Lower leg skin (tissue), 4 donors: Measurements from ENCODE around the gene CIB1. TPM values are rescaled to one million over a fixed set of nuclear protein-coding genes. Genes with fewer than 3 reads are reported as not detected.
A peak's percentile ranks its signal among the peaks of the same experiment; 100 is the strongest.
"Not testable (repeated sequence)": the region's sequence is repeated elsewhere in the genome, so short reads cannot be mapped to it uniquely, and the experiment has no call there.

Source experiments
- DNase-seq, 2 donors: peaks; one replicate each; pipeline ENCODE4 v3.0.0-alpha.2; 2019; ENCODE audit warnings: low spot score in 2 of 2
- H3K4me3 ChIP-seq: fragments of 200-600 bp; sonication (generic); 2 replicates; pipeline ENCODE4 v1.5.1; 2017; ENCODE audit warnings: mild to moderate bottlenecking, low read depth; ENCODE audit not compliant: poor library complexity, severe bottlenecking
- POLR2A ChIP-seq, 2 donors: fragments of 450-650 bp; IDR thresholded peaks; one replicate each; pipeline ENCODE4 v1.6.1; 2016 to 2017; ENCODE audit warnings: antibody characterized with exemption in 2 of 2, mild to moderate bottlenecking in 1 of 2, moderate library complexity in 1 of 2
- WGBS, 2 donors: methylation state at CpG; one replicate each; pipeline ENCODE4 v1.1.5; 2018; 5-methylcytosine and 5-hydroxymethylcytosine counted together
- intact Hi-C: fragments of 100-400 bp; cut with DNase I; formaldehyde crosslinking; loops from one replicate; pipeline ENCODE4 v1.15.0; 2023; ENCODE audit warnings: low total_unique reads
- total RNA-seq, 4 donors: library from RNA; depleted of rRNA; stranded (reverse); fragments of >200 nt; gene quantifications; one replicate each; pipeline ENCODE4 v1.1.0, GENCODE V29; 2016
- TF ChIP-seq, protein P1 (sequence below), 3 donors: fragments of 450-650 bp; IDR thresholded peaks; one replicate each; pipeline ENCODE4 v1.5.1; 2016; ENCODE audit warnings: antibody characterized with exemption in 3 of 3, mild to moderate bottlenecking in 3 of 3, moderate library complexity in 2 of 3

Gene CIB1
- total RNA-seq = 10 to 100 TPM in 3 of 4 donors, 1 to 10 TPM in 1; 10.0 to 32.2 (median 22.9) TPM

- peak; percentile 94 to 99 for DNase-seq
- TF ChIP-seq POLR2A (IDR thresholded peaks at IDR 0.05) = no peak
- TF ChIP-seq, protein P1, sequence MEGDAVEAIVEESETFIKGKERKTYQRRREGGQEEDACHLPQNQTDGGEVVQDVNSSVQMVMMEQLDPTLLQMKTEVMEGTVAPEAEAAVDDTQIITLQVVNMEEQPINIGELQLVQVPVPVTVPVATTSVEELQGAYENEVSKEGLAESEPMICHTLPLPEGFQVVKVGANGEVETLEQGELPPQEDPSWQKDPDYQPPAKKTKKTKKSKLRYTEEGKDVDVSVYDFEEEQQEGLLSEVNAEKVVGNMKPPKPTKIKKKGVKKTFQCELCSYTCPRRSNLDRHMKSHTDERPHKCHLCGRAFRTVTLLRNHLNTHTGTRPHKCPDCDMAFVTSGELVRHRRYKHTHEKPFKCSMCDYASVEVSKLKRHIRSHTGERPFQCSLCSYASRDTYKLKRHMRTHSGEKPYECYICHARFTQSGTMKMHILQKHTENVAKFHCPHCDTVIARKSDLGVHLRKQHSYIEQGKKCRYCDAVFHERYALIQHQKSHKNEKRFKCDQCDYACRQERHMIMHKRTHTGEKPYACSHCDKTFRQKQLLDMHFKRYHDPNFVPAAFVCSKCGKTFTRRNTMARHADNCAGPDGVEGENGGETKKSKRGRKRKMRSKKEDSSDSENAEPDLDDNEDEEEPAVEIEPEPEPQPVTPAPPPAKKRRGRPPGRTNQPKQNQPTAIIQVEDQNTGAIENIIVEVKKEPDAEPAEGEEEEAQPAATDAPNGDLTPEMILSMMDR (IDR thresholded peaks at IDR 0.05) = no peak
- H3K4me3 ChIP-seq = peak within 1 kb of the TSS; percentile 68
- intact Hi-C loops = loop anchor here (2.0 kb wide), 1 partner anchor 15 kb away; the partner anchor contains the start of gene TTLL13
- 0 to 1% methylated on average over 34 to 45 of the region's 63 CpGs for WGBS, 2 donors
These were observed at the start of gene CIB1 for GRCh38 chr15:90233387-90234095. Gene CIB1 (minus strand): TSS chr15:90233941. CDS start chr15:90233885, 56 bp downstream.

GRCh38 chr15:90281637-90282036, 47.9 kb upstream of the CIB1 start:
- intact Hi-C loops, DNase-seq, H3K4me3 ChIP-seq: not testable (repeated sequence)
- WGBS, 2 donors = 80 to 89% methylated on average over 6 of the region's 6 CpGs

- DNase-seq, H3K4me3 ChIP-seq, intact Hi-C loops: not testable (repeated sequence)
- 94 to 96% methylated on average over 5 of the region's 5 CpGs for WGBS, 2 donors
These were observed 47.0 kb upstream of the CIB1 start for GRCh38 chr15:90280743-90281142.

GRCh38 chr15:90278467-90278866, 44.7 kb upstream of the CIB1 start:
- DNase-seq, intact Hi-C loops: not testable (repeated sequence)
- 94 to 95% methylated on average over 12 of the region's 12 CpGs for WGBS, 2 donors

DNA sequence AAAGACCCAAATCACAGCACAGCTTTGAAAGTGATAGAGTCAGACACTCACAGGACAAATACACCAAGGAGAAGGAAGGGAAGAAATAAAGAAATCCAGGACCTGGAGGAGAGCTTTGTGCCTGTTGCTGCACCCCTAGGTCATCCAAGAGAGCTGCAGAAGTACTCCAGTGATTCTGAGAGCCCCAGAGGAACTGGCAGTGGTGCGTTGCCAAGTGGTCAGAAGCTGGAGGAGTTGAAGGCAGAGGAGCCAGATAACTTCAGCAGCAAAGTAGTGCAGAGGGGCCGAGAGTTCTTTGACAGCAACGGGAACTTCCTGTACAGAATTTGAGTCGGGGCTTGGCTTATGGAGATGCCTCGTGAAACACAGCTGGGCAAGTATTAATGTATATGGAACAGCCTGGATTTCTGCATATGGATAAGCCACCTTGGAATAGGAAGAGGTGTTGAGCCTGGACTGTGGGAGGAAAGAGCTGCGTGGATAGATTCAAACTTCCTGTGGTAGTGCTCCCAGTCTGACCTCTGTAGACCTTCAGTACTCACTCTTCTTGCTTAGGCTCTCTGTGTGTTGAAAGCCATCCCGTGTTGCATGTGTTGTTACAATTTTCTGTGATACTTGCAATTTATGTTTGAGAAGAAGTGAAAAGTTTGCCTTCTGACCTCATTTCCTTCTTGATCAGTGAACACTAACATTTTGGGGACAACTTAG, 37.9 kb upstream of the CIB1 start:
- no peak overlapping the region for H3K4me3 ChIP-seq
- intact Hi-C loops = no loop called here
- TF ChIP-seq, protein P1 (IDR thresholded peaks at IDR 0.05) = no peak
- TF ChIP-seq POLR2A (IDR thresholded peaks at IDR 0.05) = no peak
- DNase-seq = no peak
- WGBS, 2 donors = 69 to 78% methylated on average over 7 of the region's 7 CpGs

More at GRCh38 chr15:90278467-90278866, 44.7 kb upstream of the CIB1 start:
- not testable (repeated sequence) for H3K4me3 ChIP-seq

DNA sequence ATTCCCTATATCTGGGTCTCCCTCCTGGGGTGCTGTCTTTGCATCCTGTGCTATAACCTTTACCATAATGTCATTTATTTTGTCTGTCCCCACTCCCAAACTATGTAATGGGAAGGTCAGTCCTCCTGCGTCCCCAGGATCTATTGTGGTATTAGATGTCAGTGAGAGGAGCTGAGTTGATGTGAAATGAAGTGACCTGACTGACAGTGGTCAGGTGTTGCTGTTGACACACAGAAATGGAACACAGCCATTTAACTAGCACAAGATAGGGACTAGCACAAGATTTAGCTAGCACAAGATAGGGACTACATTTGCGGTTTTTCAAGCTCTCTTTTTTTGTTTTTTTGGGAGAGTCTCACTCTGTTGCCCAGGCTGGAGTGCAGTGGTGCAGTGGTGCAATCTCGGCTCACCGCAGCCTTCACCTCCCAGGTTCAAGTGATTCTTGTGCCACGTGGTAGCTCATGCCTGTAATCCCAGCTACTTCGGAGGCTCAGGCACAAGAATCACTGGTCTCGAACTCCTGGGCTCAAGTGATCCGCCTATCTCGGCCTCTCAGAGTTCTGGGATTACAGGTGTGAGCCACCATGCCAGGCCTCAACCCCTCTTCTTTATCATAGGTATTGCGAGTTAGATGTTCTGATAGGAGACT, 36.9 kb upstream of the CIB1 start:
- no peak overlapping the region for H3K4me3 ChIP-seq
- intact Hi-C loops = no loop called here
- WGBS, 2 donors = 89% methylated on average over 10 of the region's 10 CpGs
- no peak for DNase-seq
- TF ChIP-seq, protein P1 (IDR thresholded peaks at IDR 0.05) = no peak
- no peak for TF ChIP-seq POLR2A (IDR thresholded peaks at IDR 0.05)

DNA sequence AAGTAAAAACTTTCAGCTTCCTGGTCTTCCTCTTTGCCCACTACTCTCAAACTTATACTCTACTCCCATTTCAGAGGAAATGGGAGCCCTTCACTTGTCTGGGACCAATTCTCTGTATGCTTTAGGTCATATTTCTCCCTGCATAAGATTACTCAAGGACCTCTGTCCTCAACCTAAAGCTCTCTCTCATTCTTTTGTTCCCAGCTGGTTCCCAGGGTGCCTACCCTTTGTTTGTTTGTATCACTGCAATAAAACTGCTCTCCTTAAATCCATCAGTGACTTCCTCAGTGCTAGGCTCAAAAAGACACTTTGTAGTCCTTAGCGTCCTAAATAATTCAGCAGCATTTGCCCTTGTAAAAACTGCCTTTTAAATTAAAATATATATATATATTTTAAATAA, 34.7 kb upstream of the CIB1 start:
- TF ChIP-seq, protein P1 (IDR thresholded peaks at IDR 0.05) = no peak
- no peak for TF ChIP-seq POLR2A (IDR thresholded peaks at IDR 0.05)
- intact Hi-C loops = no loop called here
- no peak for DNase-seq
- 48 to 61% methylated on average over 1 of the region's 1 CpG for WGBS, 2 donors
- H3K4me3 ChIP-seq = no peak overlapping the region
